Brain microvascular endothelial cell (primary cell): ENCODE data around the gene OR52R1.
"Not testable (repeated sequence)": the region's sequence is repeated elsewhere in the genome, so short reads cannot be mapped to it uniquely, and the experiment has no call there.

Experiments used
- DNase-seq: peaks from one replicate; pipeline ENCODE4 v3.0.0-alpha.2; 2020
- H3K27ac ChIP-seq: fragments of 250-450 bp; sonication (Bioruptor Pico); 2 replicates; pipeline ENCODE4 v1.5.1; 2020; ENCODE audit warnings: mild to moderate bottlenecking, moderate library complexity
- H3K27me3 ChIP-seq: fragments of 250-450 bp; sonication (Bioruptor Pico); replicated peaks from 2 replicates; pipeline ENCODE4 v1.5.1; 2020; ENCODE audit warnings: mild to moderate bottlenecking
- H3K36me3 ChIP-seq: fragments of 250-450 bp; sonication (Bioruptor Pico); replicated peaks from 2 replicates; pipeline ENCODE4 v1.5.1; 2020; ENCODE audit warnings: mild to moderate bottlenecking
- H3K4me3 ChIP-seq: 2 replicates; pipeline ENCODE4 v1.5.1; 2011; ENCODE audit warnings: low read depth, mild to moderate bottlenecking, control low read depth, low read length, moderate library complexity
- in situ Hi-C: cut with HindIII; loops from 2 replicates; pipeline ENCODE4 v1.10.0; 2017; ENCODE audit warnings: low sequenced_read_pairs, low pct_ligation_motif_present
- TF ChIP-seq, protein P1 (sequence below): IDR thresholded peaks from 2 replicates; pipeline ENCODE4 v1.5.1; 2011; ENCODE audit warnings: low read depth, mild to moderate bottlenecking, moderate library complexity, low read length, control low read depth, inconsistent platforms; ENCODE audit errors: missing control alignments

OR52R1 gene

DNA sequence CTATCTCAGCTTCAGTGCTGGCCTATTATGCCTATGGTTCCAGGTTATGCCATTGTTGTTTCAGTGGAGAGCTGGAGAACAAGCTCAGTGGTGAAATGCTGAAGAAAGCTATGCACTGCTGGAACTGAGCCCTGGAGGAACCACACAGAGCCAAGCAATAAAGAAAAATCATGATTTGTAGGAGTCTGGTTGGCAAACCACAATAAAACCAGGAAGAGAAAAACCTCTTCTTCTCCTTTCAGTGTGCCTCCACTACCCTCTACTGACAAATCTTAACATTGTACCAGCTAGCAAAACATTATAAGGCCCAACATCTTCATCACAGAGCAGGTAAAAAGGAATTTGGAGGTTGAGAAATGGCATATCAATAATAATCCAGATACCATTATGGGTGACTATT, 22.2 kb upstream of the OR52R1 start:
- in situ Hi-C loops: no loop called here
- no peak overlapping the region for H3K27ac ChIP-seq
- peak; percentile 28 for DNase-seq
- no peaks in the 10 kb centered on the region for H3K27me3 ChIP-seq
- H3K4me3 ChIP-seq: no peak overlapping the region
- H3K36me3 ChIP-seq: no peaks in the 10 kb centered on the region
- TF ChIP-seq, protein P1, sequence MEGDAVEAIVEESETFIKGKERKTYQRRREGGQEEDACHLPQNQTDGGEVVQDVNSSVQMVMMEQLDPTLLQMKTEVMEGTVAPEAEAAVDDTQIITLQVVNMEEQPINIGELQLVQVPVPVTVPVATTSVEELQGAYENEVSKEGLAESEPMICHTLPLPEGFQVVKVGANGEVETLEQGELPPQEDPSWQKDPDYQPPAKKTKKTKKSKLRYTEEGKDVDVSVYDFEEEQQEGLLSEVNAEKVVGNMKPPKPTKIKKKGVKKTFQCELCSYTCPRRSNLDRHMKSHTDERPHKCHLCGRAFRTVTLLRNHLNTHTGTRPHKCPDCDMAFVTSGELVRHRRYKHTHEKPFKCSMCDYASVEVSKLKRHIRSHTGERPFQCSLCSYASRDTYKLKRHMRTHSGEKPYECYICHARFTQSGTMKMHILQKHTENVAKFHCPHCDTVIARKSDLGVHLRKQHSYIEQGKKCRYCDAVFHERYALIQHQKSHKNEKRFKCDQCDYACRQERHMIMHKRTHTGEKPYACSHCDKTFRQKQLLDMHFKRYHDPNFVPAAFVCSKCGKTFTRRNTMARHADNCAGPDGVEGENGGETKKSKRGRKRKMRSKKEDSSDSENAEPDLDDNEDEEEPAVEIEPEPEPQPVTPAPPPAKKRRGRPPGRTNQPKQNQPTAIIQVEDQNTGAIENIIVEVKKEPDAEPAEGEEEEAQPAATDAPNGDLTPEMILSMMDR: peak; percentile 17

DNA sequence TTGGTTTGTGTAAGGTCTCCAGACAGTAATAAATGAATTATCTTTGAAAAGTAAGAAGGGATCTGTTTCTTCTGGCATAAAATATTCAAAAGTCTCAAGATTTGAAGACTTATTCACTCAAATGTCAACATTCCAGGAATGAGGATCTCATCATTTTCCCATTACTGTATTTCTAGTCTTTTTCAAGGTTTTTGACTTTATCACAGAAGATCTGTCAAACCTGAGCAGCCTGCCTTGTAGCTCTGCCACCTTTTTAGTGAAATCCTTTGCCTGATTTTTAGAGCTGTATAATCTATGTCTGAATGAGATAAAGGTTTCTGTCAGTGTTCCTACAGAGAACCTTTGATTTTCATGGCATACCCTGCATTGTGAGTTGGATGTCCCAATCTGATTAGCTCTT, 21.0 kb upstream of the OR52R1 start:
- no peak for DNase-seq
- H3K27me3 ChIP-seq: no peaks in the 10 kb centered on the region
- TF ChIP-seq, protein P1: no peak
- H3K27ac ChIP-seq: no peak overlapping the region
- no peak overlapping the region for H3K4me3 ChIP-seq
- in situ Hi-C loops: no loop called here
- no peaks in the 10 kb centered on the region for H3K36me3 ChIP-seq

DNA sequence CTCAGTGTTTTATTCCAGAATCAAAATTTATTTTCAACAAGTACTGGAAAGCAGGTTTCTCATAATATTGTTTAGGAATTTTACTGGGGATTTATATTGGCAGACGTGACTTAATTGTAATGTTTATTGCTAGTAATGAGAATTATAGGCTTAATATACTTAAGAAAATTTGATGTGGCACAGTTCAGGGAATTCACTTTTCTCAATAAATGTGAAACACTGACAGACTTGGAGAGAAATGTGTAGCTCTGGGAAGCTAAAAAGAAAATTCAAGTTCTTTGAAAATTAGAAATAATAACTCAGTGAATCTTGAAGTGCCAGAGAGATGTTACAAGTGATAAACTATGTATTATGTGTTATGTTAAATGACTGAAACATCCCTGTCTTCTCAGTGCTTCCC, 16.8 kb upstream of the OR52R1 start, which contains the start of gene OR51F2:
OR51F2 (plus strand) TSS at position 301 of the 400 bp plus-strand sequence. CDS start 101 bp downstream, outside the sequence.
- TF ChIP-seq, protein P1: no peak
- in situ Hi-C loops: no loop called here
- Histone ChIP-seq H3K27ac (no peak within 1 kb of the TSS), H3K36me3 (no peaks in the 10 kb centered on the region), H3K27me3 (no peaks in the 10 kb centered on the region), H3K4me3 (no peak within 1 kb of the TSS)
- DNase-seq: no peak

DNA sequence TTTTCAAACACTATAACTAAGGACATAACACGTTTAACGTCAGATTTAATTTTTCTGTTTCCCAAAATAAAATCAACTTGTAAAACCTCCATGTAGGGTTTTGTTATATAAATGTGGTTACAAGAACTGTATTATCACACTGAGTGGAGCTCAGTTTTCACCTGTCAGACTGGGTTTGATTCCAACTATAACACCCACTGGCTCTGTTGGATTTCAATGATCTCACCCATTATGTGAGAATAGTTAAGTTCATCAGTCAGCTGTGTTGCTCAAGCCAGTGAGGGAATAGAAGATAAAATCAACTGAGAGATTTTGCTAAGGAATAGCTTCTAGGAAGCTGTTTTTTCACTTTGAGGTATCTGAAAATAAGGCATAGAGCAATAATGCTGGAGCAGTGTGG, 5.1 kb upstream of the OR52R1 start:
- Histone ChIP-seq H3K27ac (no peak overlapping the region), H3K4me3 (no peak overlapping the region), H3K27me3 (no peaks in the 10 kb centered on the region), H3K36me3 (no peaks in the 10 kb centered on the region)
- in situ Hi-C loops: no loop called here
- no peak for DNase-seq
- TF ChIP-seq, protein P1: no peak

DNA sequence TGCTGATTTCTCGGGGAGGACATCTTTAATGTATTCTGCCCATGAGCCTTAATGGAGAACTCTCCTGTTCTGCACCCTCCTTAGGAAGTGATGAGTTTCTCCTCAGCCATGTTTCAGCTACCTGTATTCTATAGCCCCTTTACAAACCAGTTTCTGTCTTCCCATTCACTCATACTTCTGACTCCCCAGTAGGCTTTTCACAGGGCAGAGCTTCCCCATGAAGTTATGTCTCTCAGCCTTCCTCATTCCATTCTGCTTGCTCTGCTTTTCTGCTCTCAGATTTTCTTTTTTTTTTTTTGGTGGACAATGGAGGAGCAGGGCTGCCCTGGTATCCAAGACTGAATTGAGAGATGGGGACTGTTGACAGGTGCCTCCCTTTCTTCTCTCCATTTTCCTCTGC, 4.3 kb upstream of the OR52R1 start:
- Histone ChIP-seq H3K4me3 (no peak overlapping the region), H3K27me3 (no peaks in the 10 kb centered on the region), H3K27ac (no peak overlapping the region), H3K36me3 (no peaks in the 10 kb centered on the region)
- in situ Hi-C loops: no loop called here
- DNase-seq: peak; percentile 3
- TF ChIP-seq, protein P1: no peak

DNA sequence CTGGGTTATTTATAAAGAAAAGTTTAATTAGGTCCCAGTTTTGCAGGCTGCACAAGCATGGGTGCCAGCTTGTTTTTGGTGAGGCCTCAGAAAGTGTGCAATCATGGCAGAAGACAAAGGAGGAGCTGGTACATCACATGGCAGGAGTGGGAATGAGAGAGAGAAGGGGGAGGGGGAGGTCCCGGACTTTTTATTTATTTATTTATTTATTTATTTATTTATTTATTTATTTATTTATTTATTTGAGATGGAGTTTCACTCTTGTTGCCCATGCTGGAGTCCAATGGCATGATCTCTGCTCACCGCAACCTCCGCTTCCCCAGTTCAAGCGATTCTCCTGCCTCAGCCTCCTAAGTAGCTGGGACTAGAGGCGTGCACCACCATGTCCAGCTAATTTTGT, 2.9 kb downstream of the OR52R1 start:
- DNase-seq, H3K27me3 ChIP-seq, H3K36me3 ChIP-seq, in situ Hi-C loops, H3K27ac ChIP-seq, H3K4me3 ChIP-seq: not testable (repeated sequence)
